Measurements from ENCODE around the gene PRDM16.

GRCh38 chr1:3170561-3171453 is 101.8 kb downstream of the PRDM16 start:
- no peak for TF ChIP-seq CTCF (IDR thresholded peaks at IDR 0.05)
- TF ChIP-seq EZH2 (IDR thresholded peaks at IDR 0.05; ENCODE audit: borderline replicate concordance, insufficient read depth, low read depth, low read length, poor library complexity, severe bottlenecking): no peak
